H1 (cell line): ENCODE data around the gene SNX24. TPM values are rescaled to one million over a fixed set of nuclear protein-coding genes. Genes with fewer than 3 reads are reported as not detected.

Experiments used
- CTCF ChIA-PET: fragments of 300-600 bp; sonication (Branson Sonifier 250); formaldehyde crosslinking; loops from one replicate; lab custom pipeline; 2021; ENCODE audit not compliant: partially characterized antibody; lab: Charles Lee
- POLR2A ChIA-PET: fragments of 300-600 bp; sonication (Branson Sonifier 250); formaldehyde crosslinking; loops from one replicate; lab custom pipeline; 2021; ENCODE audit warnings: inconsistent platforms; ENCODE audit not compliant: partially characterized antibody; lab: Charles Lee
- DNase-seq, 2 experiments: peaks; one replicate each; pipeline versions ENCODE4 v3.0.0 to v3.0.0-alpha.2; 2010 to 2022; ENCODE audit warnings: low spot score in 2 of 2, low read depth in 1 of 2, mixed read lengths in 1 of 2
- FAIRE-seq: peaks from 2 replicates; lab custom pipeline; 2011; peaks lifted over from hg19 to GRCh38; lab: Jason Lieb, UNC
- H2AFZ ChIP-seq: 2 replicates; pipeline ENCODE4 v1.8.1; 2012; ENCODE audit warnings: low read length, inconsistent platforms
- H2AK5ac ChIP-seq: 2 replicates; pipeline ENCODE4 v1.6.1; 2013; ENCODE audit warnings: low read depth, low read length
- H2BK120ac ChIP-seq: replicated peaks from 2 replicates; pipeline ENCODE3; 2013; ENCODE audit warnings: low read depth, low read length, inconsistent platforms
- H2BK12ac ChIP-seq: 2 replicates; pipeline ENCODE4 v1.6.1; 2013; ENCODE audit warnings: low read depth, low read length
- H2BK15ac ChIP-seq: 2 replicates; pipeline ENCODE4 v1.6.1; 2013; ENCODE audit warnings: low read length
- H2BK20ac ChIP-seq: 2 replicates; pipeline ENCODE4 v1.6.1; 2013; ENCODE audit warnings: low read length
- H2BK5ac ChIP-seq: 2 replicates; pipeline ENCODE4 v1.6.1; 2013; ENCODE audit warnings: low read depth, low read length
- H3K14ac ChIP-seq: 2 replicates; pipeline ENCODE4 v1.6.1; 2013; ENCODE audit warnings: inconsistent platforms; ENCODE audit not compliant: insufficient read length
- H3K18ac ChIP-seq: 2 replicates; pipeline ENCODE4 v1.6.1; 2013; ENCODE audit warnings: low read length; ENCODE audit errors: extremely low read depth
- H3K23ac ChIP-seq: 2 replicates; pipeline ENCODE4 v1.6.1; 2013; ENCODE audit warnings: inconsistent platforms; ENCODE audit not compliant: insufficient read length
- H3K23me2 ChIP-seq: 2 replicates; pipeline ENCODE4 v1.6.1; 2013; ENCODE audit warnings: low read depth, low read length
- H3K27ac ChIP-seq: 2 replicates; pipeline ENCODE4 v1.6.1; 2011; ENCODE audit warnings: low read depth, low read length, inconsistent platforms
- H3K27me3 ChIP-seq, 4 experiments: replicated peaks in 1 of 4; 1 replicate in 1 of 4; 2 replicates in 3 of 4; pipeline versions ENCODE4 v1.6.1 to v1.8.1; 2011 to 2013; ENCODE audit warnings: low read length in 3 of 4, mild to moderate bottlenecking in 3 of 4, inconsistent platforms in 2 of 4, mixed read lengths in 2 of 4, moderate library complexity in 1 of 4; ENCODE audit not compliant: control insufficient read depth in 3 of 4, insufficient read depth in 3 of 4; ENCODE audit errors: extremely low read depth in 1 of 4
- H3K36me3 ChIP-seq, 4 experiments: 2 replicates each; pipeline versions ENCODE4 v1.6.1 to v1.8.1; 2011 to 2013; ENCODE audit warnings: mild to moderate bottlenecking in 4 of 4, low read length in 3 of 4, moderate library complexity in 2 of 4, control low read depth in 1 of 4, inconsistent platforms in 1 of 4; ENCODE audit not compliant: insufficient read depth in 4 of 4, control insufficient read depth in 2 of 4
- H3K4ac ChIP-seq: replicated peaks from 2 replicates; pipeline ENCODE3; 2013; ENCODE audit warnings: low read length, low read depth, mixed read lengths, inconsistent platforms; ENCODE audit not compliant: insufficient read length
- H3K4me1 ChIP-seq, 4 experiments: replicated peaks in 1 of 4; 1 replicate in 1 of 4; 2 replicates in 3 of 4; pipeline versions ENCODE4 v1.6.1 to v1.8.1; 2011 to 2013; ENCODE audit warnings: low read length in 3 of 4, inconsistent platforms in 2 of 4, mixed read lengths in 1 of 4; ENCODE audit not compliant: insufficient read depth in 4 of 4, control insufficient read depth in 3 of 4
- H3K4me2 ChIP-seq, 2 experiments: 2 replicates each; pipeline versions ENCODE4 v1.6.1 to v1.8.1; 2011 to 2013; ENCODE audit warnings: low read depth in 2 of 2, low read length in 2 of 2, control low read depth in 1 of 2, inconsistent platforms in 1 of 2, mild to moderate bottlenecking in 1 of 2; ENCODE audit not compliant: insufficient read depth in 1 of 2
- H3K4me3 ChIP-seq, 4 experiments: fragments of 200-600, 300-600 bp in 1 of 4; sonication (generic), shearing (Covaris generic), sonication (Bioruptor Twin) in 1 of 4; 2 replicates each; pipeline versions ENCODE4 v1.5.1 to v1.8.1; 2011 to 2016; ENCODE audit warnings: low read length in 4 of 4, low read depth in 3 of 4, control low read depth in 2 of 4, inconsistent platforms in 2 of 4, mild to moderate bottlenecking in 2 of 4, mixed read lengths in 1 of 4, moderate library complexity in 1 of 4; ENCODE audit not compliant: insufficient read depth in 2 of 4; ENCODE audit errors: extremely low read depth in 1 of 4
- H3K56ac ChIP-seq: replicated peaks from 2 replicates; pipeline ENCODE3; 2013; ENCODE audit warnings: low read depth, mild to moderate bottlenecking, mixed read lengths, low read length, inconsistent platforms; ENCODE audit not compliant: insufficient read length
- H3K79me1 ChIP-seq: 2 replicates; pipeline ENCODE4 v1.6.1; 2013; ENCODE audit warnings: low read depth, low read length, control low read depth
- H3K79me2 ChIP-seq, 2 experiments: 2 replicates each; pipeline versions ENCODE4 v1.6.1 to v1.8.1; 2012 to 2013; ENCODE audit warnings: low read length in 2 of 2, mild to moderate bottlenecking in 2 of 2, inconsistent platforms in 1 of 2; ENCODE audit not compliant: insufficient read depth in 2 of 2, control insufficient read depth in 1 of 2
- H3K9ac ChIP-seq, 4 experiments: replicated peaks in 1 of 4; 1 replicate in 1 of 4; 2 replicates in 3 of 4; pipeline versions ENCODE4 v1.6.1 to v1.8.1; 2011 to 2013; ENCODE audit warnings: low read depth in 3 of 4, low read length in 3 of 4, control low read depth in 2 of 4, mild to moderate bottlenecking in 2 of 4, moderate library complexity in 2 of 4, inconsistent platforms in 1 of 4; ENCODE audit errors: extremely low read depth in 1 of 4
- H3K9me3 ChIP-seq, 2 experiments: 2 replicates each; pipeline versions ENCODE4 v1.6.1 to v1.8.1; 2012 to 2013; ENCODE audit warnings: mild to moderate bottlenecking in 2 of 2, moderate library complexity in 2 of 2, control low read depth in 1 of 2, inconsistent platforms in 1 of 2, low read depth in 1 of 2, low read length in 1 of 2, mixed read lengths in 1 of 2; ENCODE audit not compliant: insufficient read depth in 2 of 2
- H4K20me1 ChIP-seq, 2 experiments: replicated peaks in 1 of 2; 2 replicates each; pipeline versions ENCODE3 to v1.8.1; 2011 to 2013; ENCODE audit warnings: inconsistent platforms in 2 of 2, low read length in 2 of 2, mild to moderate bottlenecking in 1 of 2; ENCODE audit not compliant: insufficient read depth in 2 of 2, control insufficient read depth in 1 of 2
- H4K5ac ChIP-seq: 2 replicates; pipeline ENCODE4 v1.6.1; 2013; ENCODE audit warnings: low read length, low read depth, mixed read lengths, inconsistent platforms; ENCODE audit not compliant: insufficient read length
- H4K8ac ChIP-seq: 2 replicates; pipeline ENCODE4 v1.8.0; 2013; ENCODE audit warnings: mild to moderate bottlenecking, moderate library complexity, low read length, inconsistent platforms; ENCODE audit not compliant: insufficient read depth; ENCODE audit errors: extremely low read depth
- H4K91ac ChIP-seq: replicated peaks from 2 replicates; pipeline ENCODE3; 2013; ENCODE audit warnings: low read length, mixed read lengths, inconsistent platforms; ENCODE audit not compliant: insufficient read length
- CTCF ChIP-seq, 3 experiments: IDR thresholded peaks; 1 replicate in 2 of 3; 2 replicates in 1 of 3; pipeline versions ENCODE4 v1.5.1 to v1.6.1; 2011; ENCODE audit warnings: low read length in 3 of 3, mild to moderate bottlenecking in 3 of 3, inconsistent platforms in 2 of 3, low read depth in 1 of 3, moderate library complexity in 1 of 3; ENCODE audit not compliant: insufficient read depth in 1 of 3; ENCODE audit errors: control extremely low read depth in 1 of 3
- EGR1 ChIP-seq: IDR thresholded peaks from 2 replicates; pipeline ENCODE4 v1.6.1; 2011; ENCODE audit warnings: low read depth, low read length, borderline replicate concordance
- HDAC6 ChIP-seq: IDR thresholded peaks from one replicate; pipeline ENCODE4 v1.7.1; 2012; ENCODE audit warnings: low read depth, mild to moderate bottlenecking, inconsistent platforms, low read length, moderate library complexity
- JUND ChIP-seq: IDR thresholded peaks from 2 replicates; pipeline ENCODE4 v1.6.1; 2011; ENCODE audit warnings: mild to moderate bottlenecking, improper control_type of control experiment, low read length
- MAX ChIP-seq: IDR thresholded peaks from 2 replicates; pipeline ENCODE4 v1.6.1; 2012; ENCODE audit warnings: inconsistent platforms
- POU5F1 ChIP-seq: IDR thresholded peaks from 2 replicates; pipeline ENCODE4 v1.6.1; 2011; ENCODE audit warnings: low read depth, mild to moderate bottlenecking, low read length, moderate library complexity
- RNF2 ChIP-seq: fragments of 200-900, 300-1000 bp; sonication (generic); IDR thresholded peaks from 2 replicates; pipeline ENCODE4 v1.7.1; 2016; ENCODE audit warnings: borderline replicate concordance, low read depth, mild to moderate bottlenecking, antibody characterized with exemption, low read length; ENCODE audit not compliant: poor library complexity, severe bottlenecking; ENCODE audit errors: missing control alignments
- SP1 ChIP-seq: IDR thresholded peaks from 2 replicates; pipeline ENCODE4 v1.6.1; 2011; ENCODE audit warnings: low read depth, low read length
- TCF12 ChIP-seq: IDR thresholded peaks from 2 replicates; pipeline ENCODE4 v1.6.1; 2011; ENCODE audit warnings: low read depth, mild to moderate bottlenecking, low read length
- WGBS, 2 experiments: shearing (Covaris generic) in 1 of 2; methylation state at CpG; one replicate each; pipeline versions ENCODE4 v1.1.6 to v1.1.7; 2013 to 2015; ENCODE audit warnings: low lambda C conversion rate in 2 of 2, mixed read lengths in 2 of 2, inconsistent platforms in 1 of 2, low coverage in 1 of 2, missing lambda C conversion rate in 1 of 2; ENCODE audit not compliant: insufficient replicate concordance in 2 of 2, insufficient coverage in 1 of 2, insufficient read length in 1 of 2; ENCODE audit errors: extremely low coverage in 1 of 2, missing lambda C conversion rate in 1 of 2; 5-methylcytosine and 5-hydroxymethylcytosine counted together
- polyA plus RNA-seq, 7 experiments: library from polyadenylated mRNA; depleted of rRNA in 3 of 7; stranded (reverse) in 5 of 7; unstranded in 2 of 7; fragments of >200 nt in 5 of 7; fragments of 200-250 nt in 2 of 7; gene quantifications; 1 replicate in 5 of 7; 2 replicates in 1 of 7; 4 replicates in 1 of 7; pipeline versions ENCODE4 v1.2.1 to v1.2.3, GENCODE V29; 2011 to 2013; ENCODE audit warnings: missing spikeins in 2 of 7, mixed read lengths in 2 of 7
- total RNA-seq: library from RNA; stranded (reverse); fragmentation: NEBNext Ultra II Directional; extraction: Animal tissue kit (Norgen Biotek cat#: 25700); gene quantifications from 2 replicates; pipeline ENCODE4 v1.2.1, GENCODE V29; 2021

Gene SNX24
- total and polyA plus RNA-seq, 2 of the 8 experiments (the other 6 are each of a cell fraction or from before 2014, with no cell fraction given), result 7.3 to 14.3 TPM

GRCh38 chr5:122870219-122870856 is 24.9 kb downstream of the SNX24 start:
- Histone ChIP-seq H3K4me3 (no peak overlapping the region), H3K9ac (no peak overlapping the region), H3K27me3 (no peaks in the 10 kb centered on the region), H3K79me1 (no peaks in the 10 kb centered on the region), H3K4me2 (no peak overlapping the region), H2BK20ac (no peak overlapping the region), H3K4ac (no peak overlapping the region), H3K9me3 (no peaks in the 10 kb centered on the region), H2AK5ac (no peak overlapping the region), H2BK12ac (no peak overlapping the region), H3K56ac (no peak overlapping the region), H2AFZ (no peak overlapping the region), H3K23me2 (no peaks in the 10 kb centered on the region), H3K18ac (no peak overlapping the region), H2BK120ac (no peak overlapping the region), H2BK15ac (no peak overlapping the region), H3K14ac (no peak overlapping the region), H3K23ac (no peak overlapping the region), H4K20me1 (no peaks in the 10 kb centered on the region), H3K27ac (no peak overlapping the region), H4K5ac (no peak overlapping the region), H3K36me3 (no peaks in the 10 kb centered on the region; a peak in 1 of 8 replicates), H3K79me2 (no peaks in the 10 kb centered on the region), H4K8ac (no peak overlapping the region), H4K91ac (no peak overlapping the region), H3K4me1 (peaks cover 0 to 4% (median 2%) of the 10 kb centered on the region in 4 experiments; a peak in 2 of 7 replicates), H2BK5ac (no peak overlapping the region)
- peak; percentile 58 for FAIRE-seq
- DNase-seq, result no peak
- TF ChIP-seq CTCF (IDR thresholded peaks at IDR 0.05; ENCODE audit: control extremely low read depth in 1 of 3, insufficient read depth in 1 of 3, low read depth in 1 of 3, low read length in 3 of 3), result no peak
- no peak for TF ChIP-seq HDAC6
- TF ChIP-seq MAX, result no peak
- TF ChIP-seq EGR1, result no peak
- TF ChIP-seq JUND, result no peak
- no peak for TF ChIP-seq TCF12
- no peak for TF ChIP-seq POU5F1
- TF ChIP-seq SP1, result no peak
- TF ChIP-seq RNF2, result no peak
- POLR2A ChIA-PET, result no interaction called here
- 84 to 100% methylated on average over 3 to 7 of the region's 7 CpGs for WGBS, 2 experiments
- CTCF ChIA-PET, result interaction anchor here (1.5 to 1.8 kb wide), 2 partner anchors 15 to 21 kb away, joined by 3 to 7 read pairs; no protein-coding TSS in a partner anchor
